Ovary (tissue), 9 donors: ENCODE measurements around the gene BGN. TPM values are rescaled to one million over a fixed set of nuclear protein-coding genes. Genes with fewer than 3 reads are reported as not detected.
A peak's percentile ranks its signal among the peaks of the same experiment; 100 is the strongest.

Experiments used
- DNase-seq, 5 donors: peaks; one replicate each; pipeline ENCODE4 v3.0.0-alpha.2; 2019 to 2020
- H3K27ac ChIP-seq, 2 donors: fragments of 200-600 bp; one replicate each; pipeline versions ENCODE4 v1.5.1 to v1.8.0; 2019 to 2022
- H3K27me3 ChIP-seq: fragments of 200-600 bp; one replicate; pipeline ENCODE4 v1.8.0; 2022
- H3K36me3 ChIP-seq: fragments of 200-600 bp; sonication (generic); one replicate; pipeline ENCODE4 v1.5.1; 2019
- H3K4me1 ChIP-seq: one replicate; pipeline ENCODE4 v1.8.1; 2013; ENCODE audit warnings: mild to moderate bottlenecking, moderate library complexity; ENCODE audit not compliant: insufficient read depth
- H3K4me3 ChIP-seq: fragments of 200-600 bp; sonication (generic); one replicate; pipeline ENCODE4 v1.5.1; 2017
- H3K9me3 ChIP-seq, 2 donors: fragments of 200-600 bp in 1 of 2; sonication (generic) in 1 of 2; one replicate each; pipeline versions ENCODE4 v1.5.1 to v1.8.1; 2013 to 2019; ENCODE audit warnings: mild to moderate bottlenecking in 1 of 2, moderate library complexity in 1 of 2
- EP300 ChIP-seq: sonication (generic); formaldehyde crosslinking; IDR thresholded peaks from one replicate; pipeline ENCODE4 v1.6.1; 2017; ENCODE audit warnings: antibody characterized with exemption
- POLR2A ChIP-seq: fragments of 450-650 bp; IDR thresholded peaks from one replicate; pipeline ENCODE4 v1.6.1; 2017; ENCODE audit warnings: antibody characterized with exemption, mild to moderate bottlenecking, moderate library complexity
- WGBS, 3 donors: extraction: QIAGEN DNeasy Blood & Tissue Kit in 1 of 3; methylation state at CpG; one replicate each; pipeline versions ENCODE4 v1.1.5 to v1.1.7; 2013 to 2017; 5-methylcytosine and 5-hydroxymethylcytosine counted together
- intact Hi-C, 4 donors: fragments of 100-400 bp; cut with DNase I; formaldehyde crosslinking; loops; one replicate each; pipeline versions ENCODE4 v1.11.0 to v1.15.1; 2022 to 2023
- polyA plus RNA-seq, 2 donors: library from polyadenylated mRNA; stranded (reverse); fragments of 200-250 nt in 1 of 2; fragments of 350-450 nt in 1 of 2; fragmentation: Illumina TruSeq in 1 of 2; extraction: RNeasy Lipid Tissue Mini Kit (QIAGEN cat#74804) in 1 of 2; gene quantifications; one replicate each; pipeline ENCODE4 v1.2.3, GENCODE V29; 2013 to 2014
- total RNA-seq, 7 donors: library from RNA; depleted of rRNA in 2 of 7; stranded (reverse); fragments of >200 nt in 2 of 7; fragmentation: NEBNext Ultra II Directional in 3 of 7; extraction: Animal tissue kit (Norgen Biotek cat#: 25700) in 3 of 7; gene quantifications; one replicate each; pipeline versions ENCODE4 v1.1.0 to v1.2.4, GENCODE V29; 2016 to 2023
- TF ChIP-seq, protein P1 (sequence below), 3 donors: fragments of 450-650 bp in 2 of 3; fragments of 200-600 bp in 1 of 3; IDR thresholded peaks; one replicate each; pipeline versions ENCODE4 v1.5.1 to v1.8.0; 2016 to 2022; ENCODE audit warnings: antibody characterized with exemption in 3 of 3, mild to moderate bottlenecking in 1 of 3
- donor health status: DM: no; HTN: no; CAD: no; lungs with moderate emphysema.
- donor health status: DM: no; HTN: no; CAD: no.
- donor health status: Bipolar disorder and iron deficiency.
- donor health status: DM: yes; HTN: yes; CAD: no.
- donor health status: DM: no; HTN: no; CAD: no.
- donor health status: DM: yes; HTN: yes; CAD: no.

Gene BGN
- total and polyA plus RNA-seq, 9 donors, result 10.0 to 81.7 (median 48.5) TPM

DNA sequence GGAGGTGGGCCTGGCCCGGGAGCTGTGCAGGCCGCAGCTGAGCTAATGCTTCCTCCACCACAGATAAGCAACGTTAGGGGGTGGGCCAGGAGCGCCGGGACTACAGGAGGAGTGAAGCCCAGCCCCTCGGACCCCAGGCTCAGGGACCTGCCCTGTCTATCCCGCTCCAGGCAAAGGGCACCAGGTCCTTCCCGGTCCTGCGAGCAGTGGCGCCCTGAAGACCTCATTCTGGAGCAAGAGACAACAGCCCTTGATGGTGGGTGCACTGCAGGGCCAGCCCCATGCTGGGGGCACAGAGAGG lies 48.2 kb upstream of the BGN start:
- no peaks in the 10 kb centered on the region for H3K36me3 ChIP-seq
- no peak for DNase-seq
- TF ChIP-seq POLR2A (no peak), EP300 (no peak)
- TF ChIP-seq, protein P1, sequence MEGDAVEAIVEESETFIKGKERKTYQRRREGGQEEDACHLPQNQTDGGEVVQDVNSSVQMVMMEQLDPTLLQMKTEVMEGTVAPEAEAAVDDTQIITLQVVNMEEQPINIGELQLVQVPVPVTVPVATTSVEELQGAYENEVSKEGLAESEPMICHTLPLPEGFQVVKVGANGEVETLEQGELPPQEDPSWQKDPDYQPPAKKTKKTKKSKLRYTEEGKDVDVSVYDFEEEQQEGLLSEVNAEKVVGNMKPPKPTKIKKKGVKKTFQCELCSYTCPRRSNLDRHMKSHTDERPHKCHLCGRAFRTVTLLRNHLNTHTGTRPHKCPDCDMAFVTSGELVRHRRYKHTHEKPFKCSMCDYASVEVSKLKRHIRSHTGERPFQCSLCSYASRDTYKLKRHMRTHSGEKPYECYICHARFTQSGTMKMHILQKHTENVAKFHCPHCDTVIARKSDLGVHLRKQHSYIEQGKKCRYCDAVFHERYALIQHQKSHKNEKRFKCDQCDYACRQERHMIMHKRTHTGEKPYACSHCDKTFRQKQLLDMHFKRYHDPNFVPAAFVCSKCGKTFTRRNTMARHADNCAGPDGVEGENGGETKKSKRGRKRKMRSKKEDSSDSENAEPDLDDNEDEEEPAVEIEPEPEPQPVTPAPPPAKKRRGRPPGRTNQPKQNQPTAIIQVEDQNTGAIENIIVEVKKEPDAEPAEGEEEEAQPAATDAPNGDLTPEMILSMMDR (IDR thresholded peaks at IDR 0.05), result no peak
- intact Hi-C loops, result no loop called here
- no peak overlapping the region for H3K27ac ChIP-seq
- 68 to 74% (median 74%) methylated on average over 10 of the region's 10 CpGs for WGBS, 3 donors
- no peak overlapping the region for H3K4me3 ChIP-seq
- H3K9me3 ChIP-seq, result no peaks in the 10 kb centered on the region
- no peaks in the 10 kb centered on the region for H3K27me3 ChIP-seq
- H3K4me1 ChIP-seq, result no peaks in the 10 kb centered on the region

GRCh38 chrX:153446950-153447580 lies 47.7 kb upstream of the BGN start:
- H3K27ac ChIP-seq, result no peak overlapping the region
- H3K4me3 ChIP-seq, result no peak overlapping the region
- no peak for TF ChIP-seq EP300
- TF ChIP-seq, protein P1 (IDR thresholded peaks at IDR 0.05), result no peak
- H3K27me3 ChIP-seq, result no peaks in the 10 kb centered on the region
- WGBS, 3 donors, result 86 to 87% (median 86%) methylated on average over 17 of the region's 17 CpGs
- no peak for DNase-seq
- no peaks in the 10 kb centered on the region for H3K36me3 ChIP-seq
- no peaks in the 10 kb centered on the region for H3K4me1 ChIP-seq
- intact Hi-C loops, result no loop called here
- no peaks in the 10 kb centered on the region for H3K9me3 ChIP-seq

DNA sequence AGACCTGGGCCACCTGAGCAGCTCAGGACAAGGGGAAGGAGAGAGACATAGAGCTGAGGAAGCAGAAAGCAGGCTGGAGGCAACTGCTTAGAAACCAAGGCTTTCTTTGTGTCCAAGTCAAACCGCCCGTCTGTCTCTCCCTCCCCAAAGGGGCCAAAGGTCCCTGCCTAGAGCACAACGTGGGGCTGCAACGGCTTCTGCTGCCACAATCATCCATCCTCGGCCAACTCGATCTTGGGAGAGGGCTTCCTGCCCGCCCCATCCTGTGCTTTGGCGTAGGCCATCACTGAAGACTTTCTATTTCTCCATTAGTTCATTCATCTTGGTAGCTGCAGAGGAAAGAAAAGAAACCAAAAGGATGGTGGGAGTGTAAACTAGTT lies 47.2 kb upstream of the BGN start:
- Histone ChIP-seq H3K4me1 (no peaks in the 10 kb centered on the region), H3K36me3 (no peaks in the 10 kb centered on the region), H3K27ac (no peak overlapping the region), H3K9me3 (no peaks in the 10 kb centered on the region), H3K27me3 (no peaks in the 10 kb centered on the region), H3K4me3 (no peak overlapping the region)
- intact Hi-C loops, result no loop called here
- DNase-seq, result no peak
- TF ChIP-seq EP300, result no peak
- no peak for TF ChIP-seq POLR2A
- TF ChIP-seq, protein P1 (IDR thresholded peaks at IDR 0.05), result no peak
- WGBS, 3 donors, result 78 to 85% (median 85%) methylated on average over 8 of the region's 8 CpGs

DNA sequence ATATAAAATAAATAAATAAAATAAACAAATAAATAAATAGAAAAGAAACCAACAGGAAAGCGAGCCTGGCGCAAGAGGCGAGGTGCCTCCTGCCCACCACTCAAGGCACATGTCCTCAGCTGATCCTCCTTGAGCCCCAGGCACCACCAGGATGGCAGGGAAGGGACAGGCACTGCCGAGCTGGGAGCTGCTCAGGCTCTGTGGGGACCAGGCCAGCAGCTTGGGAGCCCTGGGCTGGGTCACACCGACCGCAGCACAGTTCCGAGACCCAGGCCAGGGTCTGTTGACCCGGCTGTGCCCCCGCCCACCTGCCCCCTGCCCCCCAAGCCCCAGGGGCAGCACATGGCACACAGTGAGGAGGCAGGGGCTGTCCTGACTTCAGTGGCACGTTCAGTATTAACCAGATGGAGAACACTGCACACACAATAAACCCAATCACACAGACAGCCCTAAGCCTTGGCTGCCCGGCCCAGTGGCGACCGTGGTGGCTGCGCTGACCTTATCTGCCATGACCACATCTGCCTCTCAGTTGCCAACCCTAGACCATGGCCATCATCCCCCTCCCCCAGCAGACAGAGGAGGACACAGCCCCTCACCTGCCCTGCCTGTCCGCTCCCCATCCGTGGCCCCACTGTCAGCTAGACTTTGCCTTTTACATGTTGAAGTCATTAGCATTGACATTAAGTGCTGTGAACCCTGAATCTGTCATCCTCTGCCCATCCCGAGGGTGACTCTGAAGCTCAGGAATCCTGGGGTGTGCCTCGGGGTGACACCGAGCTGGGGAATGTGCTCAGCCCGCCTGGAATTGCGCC lies 46.0 kb upstream of the BGN start:
- WGBS, 3 donors, result 83 to 89% (median 84%) methylated on average over 21 of the region's 21 CpGs
- Histone ChIP-seq H3K4me1 (no peaks in the 10 kb centered on the region), H3K36me3 (no peaks in the 10 kb centered on the region), H3K4me3 (no peak overlapping the region), H3K27me3 (no peaks in the 10 kb centered on the region), H3K9me3 (no peaks in the 10 kb centered on the region), H3K27ac (no peak overlapping the region)
- peak in 1 of 5 donors; percentile 8 for DNase-seq
- TF ChIP-seq EP300 (no peak), POLR2A (no peak)
- TF ChIP-seq, protein P1 (IDR thresholded peaks at IDR 0.05), result no peak
- intact Hi-C loops, result no loop called here
